ENCODE measurements around the gene COG2. TPM values are rescaled to one million over a fixed set of nuclear protein-coding genes. Genes with fewer than 3 reads are reported as not detected.

Gene COG2
- total RNA-seq, 2 donors from 2014 or later, result 18.1 to 18.5 TPM

GRCh38 chr1:230735447-230735846 lies 93.2 kb downstream of the COG2 start:
- intact Hi-C loops (cut with DNase I), result no loop called here
- DNase-seq (ENCODE audit: low spot score), result no peak

GRCh38 chr1:230737622-230738262 lies 95.5 kb downstream of the COG2 start:
- intact Hi-C loops (cut with DNase I), result no loop called here
- DNase-seq (ENCODE audit: low spot score), result no peak

- intact Hi-C loops (cut with DNase I), result no loop called here
- no peak for DNase-seq (ENCODE audit: low spot score)
Measured at GRCh38 chr1:230739564-230740290, 97.4 kb downstream of the COG2 start.

Other genes with a start within 250 kb of the COG2 start
- under 1 TPM; 0.43 to 0.56 TPM for gene PGBD5, start 216.1 kb upstream of the COG2 start, total RNA-seq
- gene AGT, start 71.6 kb downstream of the COG2 start, total RNA-seq, result 10 to 100 TPM; 22.5 to 57.0 TPM
- not detected for gene CAPN9, start 104.9 kb downstream of the COG2 start, total RNA-seq
- 10 to 100 TPM; 79.5 to 98.4 TPM for gene C1orf198, start 226.0 kb downstream of the COG2 start, total RNA-seq

Data from posterior vena cava (tissue), 2 donors.